GM12891 (cell line): ENCODE measurements around the gene SSX5.

Experiments
- POLR2A ChIP-seq: IDR thresholded peaks from 2 replicates; pipeline ENCODE4 v1.6.1; 2011; ENCODE audit warnings: low read depth, low read length, control low read depth
- POLR2AphosphoS5 ChIP-seq: IDR thresholded peaks from 2 replicates; pipeline ENCODE4 v1.6.1; 2011; ENCODE audit warnings: low read depth, low read length, control low read depth

- no peak for TF ChIP-seq POLR2AphosphoS5
- no peak for TF ChIP-seq POLR2A
These were observed 15.8 kb downstream of the SSX5 start for GRCh38 chrX:48180811-48181210.
